Measurements from ENCODE around the gene HS6ST3.
A peak's percentile ranks its signal among the peaks of the same experiment; 100 is the strongest.

Gene HS6ST3

DNA sequence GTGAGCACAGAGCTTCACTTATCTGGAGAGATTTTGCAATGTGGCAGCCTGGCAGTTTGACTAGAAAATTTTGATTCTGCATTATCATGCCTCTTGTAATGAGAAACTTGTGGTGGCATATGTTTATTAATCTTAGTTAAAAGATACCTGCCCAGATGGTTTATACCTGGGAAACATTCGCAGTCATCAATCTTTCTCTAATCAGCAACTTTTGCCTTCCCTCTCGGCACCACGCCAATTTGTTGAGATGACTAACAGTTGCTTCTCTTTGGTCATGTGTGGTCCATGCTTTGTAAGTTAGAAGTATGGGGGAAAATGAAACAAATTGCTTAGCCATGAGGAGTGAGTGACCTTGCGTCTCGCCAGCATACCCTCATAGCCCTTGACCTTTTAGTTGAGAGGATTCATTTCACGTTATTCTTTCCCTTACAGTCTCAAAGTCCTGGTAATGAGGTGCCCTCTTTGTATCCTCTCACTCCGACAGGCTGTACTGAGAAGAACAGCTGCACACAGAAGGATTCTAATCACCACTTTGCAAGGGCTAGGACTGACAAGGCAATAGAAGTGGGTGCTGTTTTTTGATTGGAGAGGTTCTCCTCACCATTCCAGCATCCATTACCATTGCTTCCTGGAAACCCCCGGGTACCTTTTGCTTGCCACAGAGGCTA is 703.0 kb downstream of the HS6ST3 start:
- no peak for DNase-seq (ENCODE audit: low spot score)

DNA sequence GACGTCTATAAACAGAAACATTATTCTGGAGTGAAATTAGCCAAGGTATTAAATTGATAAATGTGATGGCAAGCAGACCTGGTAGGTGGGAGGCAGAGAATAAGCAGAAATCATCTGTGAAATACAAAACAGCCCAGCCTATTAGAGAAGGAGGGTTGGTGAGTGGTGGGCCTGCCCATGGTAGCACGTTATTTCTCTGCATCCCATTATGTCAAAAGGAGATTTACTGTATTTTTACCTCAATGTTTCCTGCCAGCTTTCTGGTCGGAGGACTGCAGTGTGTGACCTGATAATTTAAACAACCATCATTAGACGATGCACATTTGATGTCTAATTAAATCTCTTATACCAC is 703.5 kb downstream of the HS6ST3 start:
- DNase-seq (ENCODE audit: low spot score): no peak

DNA sequence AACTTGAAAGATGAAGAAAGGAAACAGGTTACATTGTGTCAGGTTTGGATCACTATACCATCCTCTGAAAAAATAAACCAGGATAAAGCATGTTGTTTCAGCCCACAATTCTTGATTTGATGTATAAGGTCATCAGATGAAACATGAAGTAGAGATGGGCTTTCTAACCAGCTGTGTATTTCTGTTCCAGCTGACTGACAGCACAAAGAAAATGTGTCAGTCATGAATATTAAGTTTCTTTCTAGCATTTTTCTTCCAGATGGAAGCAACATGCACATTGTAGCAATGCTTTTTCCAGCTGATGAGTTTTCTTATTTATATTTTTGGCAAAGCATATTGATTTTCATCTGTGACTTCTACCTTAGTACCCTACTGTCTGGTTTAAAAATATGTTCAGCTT is 704.8 kb downstream of the HS6ST3 start:
- no peak for DNase-seq (ENCODE audit: low spot score)

GRCh38 chr13:96795670-96796069 is 705.8 kb downstream of the HS6ST3 start:
- DNase-seq (ENCODE audit: low spot score): no peak

- DNase-seq (ENCODE audit: low spot score): no peak
Measured at GRCh38 chr13:96796091-96796633, 706.3 kb downstream of the HS6ST3 start.

DNA sequence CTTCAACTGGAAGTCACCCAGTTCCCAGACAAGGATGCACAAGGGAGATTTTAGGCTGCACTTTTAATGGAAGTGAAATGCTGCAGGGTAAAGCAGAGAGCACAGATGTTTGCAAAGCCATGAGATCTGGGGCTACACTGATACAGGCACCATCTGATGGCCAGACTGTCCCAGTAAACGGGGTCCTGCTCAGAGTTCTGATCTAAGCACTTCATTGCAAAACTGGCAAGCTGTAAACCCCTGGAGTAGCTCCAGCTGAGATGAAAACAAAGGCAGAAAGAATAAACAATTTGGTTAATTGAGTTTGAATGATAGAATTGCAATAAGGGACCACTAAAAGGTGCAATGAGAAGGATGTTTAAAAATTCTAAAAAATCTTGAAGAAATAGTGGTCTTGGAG is 707.2 kb downstream of the HS6ST3 start:
- DNase-seq (ENCODE audit: low spot score): no peak

GRCh38 chr13:96803456-96804100 is 713.7 kb downstream of the HS6ST3 start:
- no peak for DNase-seq (ENCODE audit: low spot score)

DNA sequence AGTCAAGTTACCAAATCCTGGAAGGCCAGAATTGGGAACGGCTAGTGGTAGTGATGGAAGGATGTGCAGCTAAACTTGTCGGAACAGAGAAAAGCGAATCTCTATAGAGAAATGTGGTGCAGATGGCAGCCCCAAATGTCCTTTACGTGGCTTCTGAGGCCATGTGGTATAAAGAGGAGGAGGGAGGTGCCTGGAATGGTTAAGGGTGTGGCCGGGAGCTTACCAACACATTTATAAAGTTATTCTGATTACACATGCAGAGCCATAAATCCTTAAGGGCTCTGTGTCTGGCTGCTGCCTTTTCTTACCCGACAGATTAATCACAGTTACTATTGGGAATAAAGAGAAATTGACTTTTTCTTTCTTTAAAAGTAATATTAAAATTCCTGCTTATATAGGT is 714.3 kb downstream of the HS6ST3 start:
- no peak for DNase-seq (ENCODE audit: low spot score)

GRCh38 chr13:96806746-96807145 is 716.8 kb downstream of the HS6ST3 start:
- DNase-seq (ENCODE audit: low spot score): no peak

DNA sequence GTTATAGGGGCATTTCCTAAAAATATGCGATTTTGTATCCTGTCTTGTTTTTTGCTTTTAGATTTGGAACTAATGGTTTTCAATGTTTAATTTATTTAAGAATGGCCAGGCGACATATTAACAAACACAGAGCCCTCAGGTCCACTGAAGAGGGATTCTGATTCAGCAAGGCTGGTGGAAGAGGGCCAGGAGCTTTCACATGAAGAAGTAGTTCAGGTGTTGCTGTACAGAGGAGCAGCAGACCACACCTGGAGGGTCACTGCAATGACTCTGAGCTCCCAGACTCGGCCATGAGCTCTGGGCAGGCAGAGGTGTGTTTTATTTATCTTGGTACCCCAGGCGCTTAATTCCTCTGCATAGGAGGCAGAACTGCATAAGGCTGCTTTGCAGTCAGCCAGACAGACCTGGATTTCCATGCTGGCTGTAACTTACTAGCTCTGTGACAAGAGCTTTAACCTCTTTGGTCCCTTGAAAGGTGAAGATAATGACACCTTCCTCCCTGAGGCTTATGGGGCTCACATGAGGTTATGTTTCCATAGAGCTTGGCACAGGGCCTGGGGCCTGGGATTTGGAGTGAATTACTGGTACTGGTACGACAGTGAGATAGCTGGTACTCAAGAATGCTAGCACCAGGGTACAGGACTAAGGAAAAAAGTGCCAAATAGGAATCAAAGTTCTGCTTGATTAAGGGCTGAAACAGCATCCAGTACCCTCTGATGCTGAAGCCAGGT is 719.6 kb downstream of the HS6ST3 start:
- no peak for DNase-seq (ENCODE audit: low spot score)

DNA sequence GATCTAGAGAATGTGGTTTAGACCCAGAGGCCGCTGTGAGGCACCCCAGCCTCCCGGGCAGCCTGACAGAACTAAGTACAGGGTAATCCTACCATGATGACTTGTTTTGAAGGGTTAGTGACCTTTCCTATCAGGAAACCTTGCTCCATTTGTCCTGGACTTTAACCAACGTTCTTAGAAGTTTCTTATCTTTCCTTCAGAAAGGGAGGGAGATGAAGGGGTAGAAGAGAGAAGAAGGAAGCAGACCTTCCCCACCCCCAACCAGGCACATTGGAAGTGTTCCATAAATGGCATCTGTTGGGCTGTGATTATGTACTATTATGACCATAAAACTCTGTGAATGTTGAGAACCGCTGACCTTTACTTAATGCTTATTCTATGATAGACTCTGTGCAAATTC is 720.2 kb downstream of the HS6ST3 start:
- no peak for DNase-seq (ENCODE audit: low spot score)

DNA sequence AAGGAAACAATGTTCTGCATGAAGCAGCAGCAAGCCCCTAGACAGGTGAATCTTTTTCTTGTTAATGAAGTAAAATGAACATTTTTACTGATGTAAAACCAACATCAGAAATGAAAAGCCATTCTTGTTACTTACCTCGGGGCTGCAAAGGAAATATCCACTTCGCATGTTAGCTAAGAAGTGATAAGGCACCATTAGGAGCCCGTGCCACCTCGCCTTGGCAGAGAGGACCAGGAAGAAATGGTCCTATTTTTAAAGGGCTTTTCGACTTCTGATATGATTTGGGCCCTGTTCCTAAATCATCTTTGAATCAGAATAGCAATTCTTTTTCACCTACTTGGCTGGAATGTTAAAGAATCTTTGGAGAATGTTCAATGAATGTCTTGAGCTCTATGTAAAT is 721.1 kb downstream of the HS6ST3 start:
- DNase-seq (ENCODE audit: low spot score): no peak

DNA sequence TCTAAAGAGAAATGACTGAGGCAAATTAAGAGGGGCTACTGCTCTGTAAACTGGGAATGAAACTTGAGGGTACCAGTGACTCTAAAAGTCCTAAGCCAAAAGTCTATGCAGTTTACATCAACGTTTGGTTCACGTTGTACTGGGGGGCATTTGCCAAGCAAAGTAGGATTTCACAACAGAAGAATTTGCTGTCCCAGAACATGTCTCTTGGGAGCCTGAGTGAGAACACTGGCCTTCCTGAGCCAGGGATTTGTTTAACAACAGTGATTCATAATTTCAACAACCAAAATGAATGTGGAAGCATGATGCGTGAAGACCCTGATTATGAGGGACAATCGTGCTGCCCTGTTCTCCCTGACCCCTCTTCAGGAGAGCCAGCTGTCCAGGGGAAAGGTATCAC is 726.4 kb downstream of the HS6ST3 start:
- DNase-seq (ENCODE audit: low spot score): no peak

GRCh38 chr13:96816874-96817273 is 727.0 kb downstream of the HS6ST3 start:
- no peak for DNase-seq (ENCODE audit: low spot score)

DNA sequence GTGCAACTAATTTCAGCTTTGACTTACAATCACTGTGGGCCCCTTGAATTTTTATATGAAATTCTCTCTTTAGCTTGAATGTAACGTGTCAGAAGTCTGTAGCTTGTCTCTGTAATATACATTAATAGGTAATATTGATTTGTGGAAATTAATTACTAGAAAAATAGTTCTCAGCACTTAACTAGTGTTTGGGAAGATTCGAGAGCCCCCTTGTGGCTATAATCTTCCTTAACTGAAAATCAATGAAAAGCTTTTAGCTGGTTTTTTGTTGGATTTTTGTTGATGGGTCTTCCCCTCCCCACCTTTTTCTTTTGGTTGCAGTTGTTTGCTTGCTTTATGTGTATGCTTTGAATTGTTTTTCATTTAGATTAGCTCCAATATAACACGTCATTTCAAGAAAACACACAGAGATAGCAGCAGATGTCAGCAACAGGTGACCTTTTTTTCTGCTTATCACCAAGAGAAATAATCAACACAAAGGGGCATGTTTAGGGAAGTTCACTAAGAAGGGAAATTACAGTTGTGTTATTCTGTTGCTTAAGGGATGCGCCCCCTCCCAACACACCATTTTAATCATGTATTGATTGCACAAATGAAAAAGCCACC is 727.5 kb downstream of the HS6ST3 start:
- peak; percentile 7 for DNase-seq (ENCODE audit: low spot score)

DNA sequence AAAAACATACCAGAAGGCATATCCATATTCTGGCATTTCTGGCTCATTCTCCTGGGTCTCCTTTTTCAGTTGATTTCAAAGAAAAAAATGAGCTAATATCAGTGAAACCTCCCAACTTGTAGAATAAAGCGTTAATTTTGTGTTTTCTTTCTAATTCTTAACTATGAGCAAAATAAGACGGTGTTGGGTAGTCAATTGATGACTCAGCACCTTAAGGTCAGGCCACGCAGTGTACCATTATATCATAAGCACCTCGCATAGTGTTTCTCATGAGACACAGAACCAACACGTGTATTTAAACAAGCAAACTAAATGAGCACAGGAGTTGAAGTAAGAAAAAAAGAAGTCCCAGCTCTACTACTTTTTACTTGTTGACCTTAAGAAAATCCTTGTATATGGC is 729.5 kb downstream of the HS6ST3 start:
- no peak for DNase-seq (ENCODE audit: low spot score)

DNA sequence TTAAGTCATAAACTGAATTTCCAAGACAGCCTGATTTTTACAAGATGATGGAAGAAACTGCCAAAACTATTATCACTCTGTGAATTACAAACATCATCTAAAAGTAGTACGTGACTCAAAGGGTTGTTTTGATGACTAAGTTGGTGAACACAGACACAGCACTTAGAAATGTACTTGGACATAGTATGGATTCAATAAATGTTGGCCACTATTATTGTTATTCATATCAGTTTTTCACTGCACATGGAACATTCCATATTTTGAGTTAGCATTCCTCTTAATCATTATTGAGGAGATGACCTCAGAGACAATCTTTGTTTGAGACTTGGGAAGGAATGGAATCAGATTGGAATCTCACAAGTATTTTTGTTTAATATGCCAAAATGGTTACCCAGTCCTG is 731.5 kb downstream of the HS6ST3 start:
- no peak for DNase-seq (ENCODE audit: low spot score)

DNA sequence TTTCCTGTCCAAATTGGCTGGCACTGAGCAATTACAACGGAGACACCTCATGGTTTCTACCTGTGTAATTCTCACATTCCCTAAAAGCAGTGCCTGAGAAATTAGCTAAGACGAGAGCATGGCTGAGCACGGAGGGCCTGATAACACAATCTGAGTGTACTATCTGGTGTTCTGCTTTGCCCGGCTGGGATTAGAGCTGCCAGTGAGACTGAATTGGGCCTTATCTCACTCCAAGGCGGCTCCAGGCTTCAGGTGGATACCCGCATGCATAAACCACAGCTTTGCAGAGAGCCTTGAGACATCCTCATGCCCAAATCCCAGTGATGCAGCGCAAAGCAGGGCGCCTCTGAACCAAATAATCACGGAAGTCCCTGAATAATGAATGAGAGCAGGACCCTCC is 732.1 kb downstream of the HS6ST3 start:
- no peak for DNase-seq (ENCODE audit: low spot score)

DNA sequence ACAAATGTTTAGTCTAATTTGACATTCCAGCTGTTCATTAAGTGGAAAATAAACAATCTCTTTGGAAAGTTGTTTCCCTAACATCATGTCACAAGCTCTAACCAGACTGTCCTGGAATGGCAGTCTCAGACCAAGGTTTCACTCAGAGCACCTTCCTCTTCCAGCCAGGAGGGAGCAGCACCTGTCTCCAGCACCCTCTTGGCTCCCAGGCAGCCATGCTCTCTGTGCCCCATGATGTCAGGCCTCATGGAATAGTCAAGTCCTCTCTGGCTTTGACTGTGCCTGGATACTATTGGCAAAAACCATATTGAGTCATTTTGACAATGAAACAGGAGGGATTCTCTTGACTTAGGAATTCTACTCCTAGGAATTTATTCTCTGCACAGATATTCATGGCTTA is 733.0 kb downstream of the HS6ST3 start:
- DNase-seq (ENCODE audit: low spot score): no peak

DNA sequence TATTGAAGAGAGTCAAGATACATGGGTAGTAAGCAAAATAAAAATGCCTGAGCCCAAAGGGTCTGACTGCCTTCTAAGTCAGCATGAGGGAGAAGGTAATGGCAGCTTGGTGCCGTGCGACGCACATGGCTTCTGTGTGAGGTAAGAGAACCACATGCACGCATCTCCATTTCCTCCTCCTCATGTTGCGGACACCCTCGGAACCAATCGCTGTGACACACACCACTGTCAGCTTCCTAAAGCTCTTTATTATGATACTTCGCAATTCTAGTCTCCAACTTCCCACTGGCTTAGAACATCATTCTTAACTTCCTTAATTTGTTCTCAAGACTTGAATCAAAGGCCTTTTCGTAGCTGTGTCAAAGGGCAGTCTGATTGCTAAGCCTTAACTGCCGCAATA is 734.2 kb downstream of the HS6ST3 start:
- no peak for DNase-seq (ENCODE audit: low spot score)

GRCh38 chr13:96825653-96826052 is 735.7 kb downstream of the HS6ST3 start:
- no peak for DNase-seq (ENCODE audit: low spot score)

GRCh38 chr13:96834626-96835025 is 744.7 kb downstream of the HS6ST3 start:
- DNase-seq (ENCODE audit: low spot score): no peak

GRCh38 chr13:96835546-96835945 is 745.6 kb downstream of the HS6ST3 start:
- DNase-seq (ENCODE audit: low spot score): no peak
